ENCODE data around the gene UBR3. TPM values are rescaled to one million over a fixed set of nuclear protein-coding genes. Genes with fewer than 3 reads are reported as not detected.
"Not testable (repeated sequence)": the region's sequence is repeated elsewhere in the genome, so short reads cannot be mapped to it uniquely, and the experiment has no call there.

The UBR3 gene
- total RNA-seq, 1 experiment from 2014 or later: 21.9 TPM

GRCh38 chr2:169839954-169840746 lies 12.9 kb downstream of the UBR3 start:
- H3K36me3 ChIP-seq (ENCODE audit: low read depth): no peaks in the 10 kb centered on the region
- no peak for DNase-seq
- ChIA-PET POLR2A (ENCODE audit: unreplicated experiment) (no interaction called here), CTCF (no interaction called here)
- no peaks in the 10 kb centered on the region for H3K27me3 ChIP-seq (ENCODE audit: insufficient read depth, low read depth)
- TF ChIP-seq CTCF (conservative IDR thresholded peaks at IDR 0.05): no peak
- TF ChIP-seq EZH2 (IDR thresholded peaks at IDR 0.05; ENCODE audit: low read depth): no peak
- no peak overlapping the region for H3K27ac ChIP-seq
- no peaks in the 10 kb centered on the region for H3F3A ChIP-seq (ENCODE audit: insufficient read depth, low read depth)
- no peaks in the 10 kb centered on the region for H4K20me1 ChIP-seq (ENCODE audit: insufficient read depth)
- no peak overlapping the region for H3K4me2 ChIP-seq
- no peaks in the 10 kb centered on the region for H3K4me1 ChIP-seq (replicated peaks; ENCODE audit: insufficient read depth)
- intact Hi-C loops (cut with micrococcal nuclease; ENCODE audit: unreplicated experiment): no loop called here
- H3K4me3 ChIP-seq: no peak overlapping the region
- no peaks in the 10 kb centered on the region for H3K9me3 ChIP-seq (ENCODE audit: insufficient read depth, low read depth)
- H3K79me2 ChIP-seq (ENCODE audit: low read depth): no peaks in the 10 kb centered on the region
- no peaks in the 10 kb centered on the region for H3K9me2 ChIP-seq (ENCODE audit: insufficient read depth)
- no peak overlapping the region for H2AFZ ChIP-seq
- no TSS peak for BruUV-seq (replicated peaks)

GRCh38 chr2:169840747-169841142 lies 13.5 kb downstream of the UBR3 start:
- no peak overlapping the region for H2AFZ ChIP-seq
- H3K4me2 ChIP-seq: no peak overlapping the region
- no peaks in the 10 kb centered on the region for H4K20me1 ChIP-seq (ENCODE audit: insufficient read depth)
- BruUV-seq (replicated peaks): no TSS peak
- H3K27me3 ChIP-seq (ENCODE audit: insufficient read depth, low read depth): no peaks in the 10 kb centered on the region
- no peaks in the 10 kb centered on the region for H3K9me2 ChIP-seq (ENCODE audit: insufficient read depth)
- ChIA-PET POLR2A (ENCODE audit: unreplicated experiment) (no interaction called here), CTCF (no interaction called here)
- no peak for TF ChIP-seq EZH2 (IDR thresholded peaks at IDR 0.05; ENCODE audit: low read depth)
- TF ChIP-seq CTCF (conservative IDR thresholded peaks at IDR 0.05): no peak
- H3K4me1 ChIP-seq (replicated peaks; ENCODE audit: insufficient read depth): no peaks in the 10 kb centered on the region
- 0 out of 2 replicates have a peak, but pooled peaks cover under 1% of the 10 kb centered on the region for H3K79me2 ChIP-seq (ENCODE audit: low read depth)
- H3K4me3 ChIP-seq: no peak overlapping the region
- H3F3A ChIP-seq (ENCODE audit: insufficient read depth, low read depth): no peaks in the 10 kb centered on the region
- H3K27ac ChIP-seq: no peak overlapping the region
- no peak for DNase-seq
- intact Hi-C loops (cut with micrococcal nuclease; ENCODE audit: unreplicated experiment): no loop called here
- H3K9me3 ChIP-seq (ENCODE audit: insufficient read depth, low read depth): no peaks in the 10 kb centered on the region
- H3K36me3 ChIP-seq (ENCODE audit: low read depth): no peaks in the 10 kb centered on the region

- H3K9me3 ChIP-seq (ENCODE audit: insufficient read depth, low read depth); H3F3A ChIP-seq (ENCODE audit: insufficient read depth, low read depth); H3K27ac ChIP-seq; POLR2A ChIA-PET (ENCODE audit: unreplicated experiment); BruUV-seq (replicated peaks); H3K4me1 ChIP-seq (replicated peaks; ENCODE audit: insufficient read depth); H3K36me3 ChIP-seq (ENCODE audit: low read depth); H3K79me2 ChIP-seq (ENCODE audit: low read depth); H2AFZ ChIP-seq; CTCF ChIA-PET; H4K20me1 ChIP-seq (ENCODE audit: insufficient read depth); intact Hi-C loops (cut with micrococcal nuclease; ENCODE audit: unreplicated experiment); H3K9me2 ChIP-seq (ENCODE audit: insufficient read depth); DNase-seq; H3K4me3 ChIP-seq; H3K4me2 ChIP-seq; H3K27me3 ChIP-seq (ENCODE audit: insufficient read depth, low read depth): not testable (repeated sequence)
These were observed 14.4 kb downstream of the UBR3 start for GRCh38 chr2:169841625-169842024.

- no peaks in the 10 kb centered on the region for H3K27me3 ChIP-seq (ENCODE audit: insufficient read depth, low read depth)
- H3K4me2 ChIP-seq: no peak overlapping the region
- POLR2A ChIA-PET (ENCODE audit: unreplicated experiment): interaction anchor here (0.6 kb wide), 1 partner anchor 343 kb away, joined by 5 read pairs; no protein-coding TSS in a partner anchor
- H3K9me3 ChIP-seq (ENCODE audit: insufficient read depth, low read depth): no peaks in the 10 kb centered on the region
- H3F3A ChIP-seq (ENCODE audit: insufficient read depth, low read depth): no peaks in the 10 kb centered on the region
- peaks cover 12% of the 10 kb centered on the region; the same call in 1 of the 2 replicates for H3K79me2 ChIP-seq (ENCODE audit: low read depth)
- H4K20me1 ChIP-seq (ENCODE audit: insufficient read depth): no peaks in the 10 kb centered on the region
- H3K4me3 ChIP-seq: no peak overlapping the region
- H3K4me1 ChIP-seq (replicated peaks; ENCODE audit: insufficient read depth): no peaks in the 10 kb centered on the region
- H3K27ac ChIP-seq: no peak overlapping the region
- no peak overlapping the region for H2AFZ ChIP-seq
- no peak for TF ChIP-seq EZH2 (IDR thresholded peaks at IDR 0.05; ENCODE audit: low read depth)
- no peak for TF ChIP-seq CTCF (conservative IDR thresholded peaks at IDR 0.05)
- no peaks in the 10 kb centered on the region for H3K9me2 ChIP-seq (ENCODE audit: insufficient read depth)
- no peak for DNase-seq
- no peaks in the 10 kb centered on the region for H3K36me3 ChIP-seq (ENCODE audit: low read depth)
- intact Hi-C loops (cut with micrococcal nuclease; ENCODE audit: unreplicated experiment): no loop called here
- CTCF ChIA-PET: no interaction called here
- BruUV-seq (replicated peaks): no TSS peak
These were observed 17.8 kb downstream of the UBR3 start for GRCh38 chr2:169845016-169845415.

- H3K27me3 ChIP-seq (ENCODE audit: insufficient read depth, low read depth); H3K27ac ChIP-seq; POLR2A ChIA-PET (ENCODE audit: unreplicated experiment); DNase-seq; intact Hi-C loops (cut with micrococcal nuclease; ENCODE audit: unreplicated experiment); H3F3A ChIP-seq (ENCODE audit: insufficient read depth, low read depth); H2AFZ ChIP-seq; H3K4me1 ChIP-seq (replicated peaks; ENCODE audit: insufficient read depth); BruUV-seq (replicated peaks); CTCF ChIA-PET; H3K4me2 ChIP-seq; H4K20me1 ChIP-seq (ENCODE audit: insufficient read depth); H3K4me3 ChIP-seq; H3K36me3 ChIP-seq (ENCODE audit: low read depth); H3K9me2 ChIP-seq (ENCODE audit: insufficient read depth); H3K9me3 ChIP-seq (ENCODE audit: insufficient read depth, low read depth): not testable (repeated sequence)
- H3K79me2 ChIP-seq (ENCODE audit: low read depth): peaks cover 12% of the 10 kb centered on the region; the same call in 1 of the 2 replicates
These were observed 21.9 kb downstream of the UBR3 start for GRCh38 chr2:169848959-169849693.
